Keratinocyte (primary cell): ENCODE data around the gene HACD1. TPM values are rescaled to one million over a fixed set of nuclear protein-coding genes. Genes with fewer than 3 reads are reported as not detected.

ENCODE experiments used
- DNase-seq: peaks from one replicate; pipeline ENCODE4 v3.0.0-alpha.2; 2011; ENCODE audit warnings: low read depth, missing footprints, low spot score
- FAIRE-seq: peaks from 2 replicates; lab custom pipeline; 2011; peaks lifted over from hg19 to GRCh38; lab: Jason Lieb, UNC
- H2AFZ ChIP-seq: 2 replicates; pipeline ENCODE4 v1.6.0; 2012; ENCODE audit warnings: low read length, control low read depth, inconsistent platforms; ENCODE audit not compliant: control insufficient read depth
- H3K27ac ChIP-seq: 2 replicates; pipeline ENCODE4 v1.5.1; 2011; ENCODE audit warnings: low read length; ENCODE audit not compliant: control insufficient read depth, insufficient read depth
- H3K27me3 ChIP-seq: 3 replicates; pipeline ENCODE4 v1.6.0; 2011; ENCODE audit warnings: low read length; ENCODE audit not compliant: control insufficient read depth, insufficient read depth; ENCODE audit errors: extremely low read depth
- H3K36me3 ChIP-seq, 2 experiments: 2 replicates in 1 of 2; 3 replicates in 1 of 2; pipeline ENCODE4 v1.5.1; 2011; ENCODE audit warnings: low read length in 2 of 2, mild to moderate bottlenecking in 1 of 2; ENCODE audit not compliant: control insufficient read depth in 2 of 2, insufficient read depth in 2 of 2; ENCODE audit errors: extremely low read depth in 1 of 2
- H3K4me1 ChIP-seq: 3 replicates; pipeline ENCODE4 v1.5.1; 2011; ENCODE audit warnings: low read length; ENCODE audit not compliant: control insufficient read depth, insufficient read depth; ENCODE audit errors: extremely low read depth
- H3K4me2 ChIP-seq: 3 replicates; pipeline ENCODE4 v1.6.0; 2011; ENCODE audit warnings: low read depth, low read length; ENCODE audit not compliant: control insufficient read depth, insufficient read depth; ENCODE audit errors: extremely low read depth
- H3K4me3 ChIP-seq, 3 experiments: fragments of 200-600 bp in 1 of 3; sonication (generic) in 1 of 3; 2 replicates in 2 of 3; 3 replicates in 1 of 3; pipeline ENCODE4 v1.5.1; 2011 to 2016; ENCODE audit warnings: low read length in 3 of 3, mild to moderate bottlenecking in 3 of 3, control low read depth in 2 of 3, inconsistent platforms in 1 of 3, low read depth in 1 of 3, mixed read lengths in 1 of 3, mixed run types in 1 of 3, moderate library complexity in 1 of 3; ENCODE audit not compliant: control insufficient read depth in 2 of 3, insufficient read depth in 2 of 3; ENCODE audit errors: extremely low read depth in 1 of 3
- H3K79me2 ChIP-seq: 2 replicates; pipeline ENCODE4 v1.6.0; 2012; ENCODE audit warnings: low read length; ENCODE audit not compliant: control insufficient read depth, insufficient read depth
- H3K9ac ChIP-seq: 3 replicates; pipeline ENCODE4 v1.6.0; 2011; ENCODE audit warnings: low read length; ENCODE audit not compliant: control insufficient read depth, insufficient read depth; ENCODE audit errors: extremely low read depth
- H3K9me1 ChIP-seq: 3 replicates; pipeline ENCODE4 v1.6.0; 2011; ENCODE audit warnings: low read length; ENCODE audit not compliant: control insufficient read depth, insufficient read depth; ENCODE audit errors: extremely low read depth
- H3K9me3 ChIP-seq: 2 replicates; pipeline ENCODE4 v1.5.1; 2012; ENCODE audit warnings: low read depth, low read length; ENCODE audit not compliant: control insufficient read depth
- H4K20me1 ChIP-seq: 3 replicates; pipeline ENCODE4 v1.6.0; 2011; ENCODE audit warnings: low read length; ENCODE audit not compliant: control insufficient read depth, insufficient read depth; ENCODE audit errors: extremely low read depth
- CTCF ChIP-seq, 3 experiments: IDR thresholded peaks in 1 of 3; conservative IDR thresholded peaks in 1 of 3; optimal IDR thresholded peaks in 1 of 3; 2 replicates in 2 of 3; 3 replicates in 1 of 3; pipeline versions ENCODE3 to v1.5.1; 2011; ENCODE audit warnings: low read length in 3 of 3, mild to moderate bottlenecking in 3 of 3, moderate library complexity in 2 of 3, control low read depth in 1 of 3, inconsistent platforms in 1 of 3; ENCODE audit not compliant: insufficient read depth in 2 of 3; ENCODE audit errors: extremely low read depth in 1 of 3
- EZH2 ChIP-seq: IDR thresholded peaks from one replicate; pipeline ENCODE4 v1.6.1; 2012; ENCODE audit warnings: inconsistent platforms, mild to moderate bottlenecking, low read length, moderate library complexity
- dilution Hi-C: fragments of 300-500 bp; cut with MboI; formaldehyde crosslinking; loops from one replicate; pipeline ENCODE4 v1.7.0; 2020; ENCODE audit warnings: low sequenced_read_pairs; ENCODE audit not compliant: extremely low pct_ligation_motif_present
- polyA plus RNA-seq, 5 experiments: library from polyadenylated mRNA; depleted of rRNA in 3 of 5; stranded (reverse) in 3 of 5; stranded (forward) in 1 of 5; unstranded in 1 of 5; fragments of >200 nt; gene quantifications; 1 replicate in 1 of 5; 2 replicates in 3 of 5; 3 replicates in 1 of 5; pipeline versions ENCODE4 v1.2.1 to v1.2.3, GENCODE V29; 2011 to 2012; ENCODE audit warnings: missing spikeins in 2 of 5, low read depth in 1 of 5, low replicate concordance in 1 of 5

HACD1 gene
- polyA plus RNA-seq, 1 donor (not counting 4 experiments of a cell fraction or from before 2014, with no cell fraction given), result 46.3 TPM

GRCh38 chr10:17652585-17652984 is 35.4 kb upstream of the HACD1 start:
- Histone ChIP-seq H3K36me3 (peaks cover 0 to 5% of the 10 kb centered on the region in 2 experiments), H3K9me1 (no peaks in the 10 kb centered on the region), H4K20me1 (no peaks in the 10 kb centered on the region), H3K27ac (no peak overlapping the region), H3K4me2 (no peak overlapping the region), H2AFZ (no peak overlapping the region), H3K27me3 (no peaks in the 10 kb centered on the region), H3K4me1 (peaks cover 14% of the 10 kb centered on the region), H3K4me3 (no peak overlapping the region), H3K9ac (no peak overlapping the region), H3K9me3 (no peaks in the 10 kb centered on the region), H3K79me2 (peaks cover 99% of the 10 kb centered on the region)
- dilution Hi-C loops, result no loop called here
- no peak for TF ChIP-seq EZH2
- no peak for TF ChIP-seq CTCF (optimal IDR thresholded peaks at IDR 0.05 in 1 of 3, IDR thresholded peaks at IDR 0.05 in 1 of 3, conservative IDR thresholded peaks at IDR 0.05 in 1 of 3; ENCODE audit: extremely low read depth in 1 of 3, insufficient read depth in 2 of 3, low read length in 3 of 3)
- DNase-seq (no peak), FAIRE-seq (no peak)

GRCh38 chr10:17651896-17652295 is 34.7 kb upstream of the HACD1 start:
- H3K4me1 ChIP-seq, result peaks cover 11% of the 10 kb centered on the region
- H3K9ac ChIP-seq, result no peak overlapping the region
- no peaks in the 10 kb centered on the region for H3K9me3 ChIP-seq
- no peak overlapping the region for H3K4me2 ChIP-seq
- H3K27ac ChIP-seq, result no peak overlapping the region
- no peak overlapping the region for H3K4me3 ChIP-seq
- no peak for TF ChIP-seq EZH2
- TF ChIP-seq CTCF (optimal IDR thresholded peaks at IDR 0.05 in 1 of 3, IDR thresholded peaks at IDR 0.05 in 1 of 3, conservative IDR thresholded peaks at IDR 0.05 in 1 of 3; ENCODE audit: extremely low read depth in 1 of 3, insufficient read depth in 2 of 3, low read length in 3 of 3), result no peak
- no peak overlapping the region for H2AFZ ChIP-seq
- H3K9me1 ChIP-seq, result no peaks in the 10 kb centered on the region
- DNase-seq (no peak), FAIRE-seq (no peak)
- H4K20me1 ChIP-seq, result no peaks in the 10 kb centered on the region
- peaks cover 99% of the 10 kb centered on the region for H3K79me2 ChIP-seq
- dilution Hi-C loops, result no loop called here
- peaks cover 0 to 5% of the 10 kb centered on the region in 2 experiments for H3K36me3 ChIP-seq
- no peaks in the 10 kb centered on the region for H3K27me3 ChIP-seq
